ENCODE data around the gene PSMB7.

Gene PSMB7

DNA sequence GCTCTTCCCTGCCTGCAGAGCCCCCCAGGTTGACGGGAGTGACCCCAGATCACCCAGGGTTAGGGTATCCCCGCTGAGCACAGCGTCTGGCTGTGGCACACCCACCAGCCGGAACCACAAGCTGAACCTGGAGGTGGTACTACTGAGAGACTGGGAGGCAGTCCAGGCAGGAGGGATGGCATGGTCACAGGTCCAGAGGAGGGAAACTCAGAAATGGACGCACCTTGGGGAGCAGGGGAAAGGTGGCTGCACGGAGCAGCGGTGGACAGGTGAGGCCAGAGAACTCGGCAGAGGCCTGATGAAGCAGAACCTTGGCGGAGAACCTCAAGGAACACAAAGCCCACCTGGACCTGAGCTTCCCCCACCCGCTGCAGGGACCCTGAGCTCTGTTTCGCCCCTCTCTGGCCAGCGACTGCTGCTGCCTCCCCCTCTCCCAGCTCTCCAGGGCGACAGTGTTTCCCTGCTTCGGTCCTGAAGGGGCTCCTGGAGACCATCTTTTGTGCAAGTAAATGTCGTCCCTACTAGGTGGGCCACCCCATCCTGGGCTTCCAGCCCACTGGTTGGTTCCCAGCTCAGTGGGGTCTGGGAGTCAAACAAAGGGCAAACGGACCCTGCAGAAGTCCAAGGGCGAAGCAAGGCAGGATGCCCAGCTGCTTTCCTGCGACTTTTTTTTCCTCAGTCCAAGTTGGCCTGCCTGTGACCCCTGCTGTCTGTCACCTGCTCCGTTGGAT is 35.9 kb upstream of the PSMB7 start:
- no peaks in the 10 kb centered on the region for H3K79me2 ChIP-seq (ENCODE audit: insufficient read depth, low read length)
- no peaks in the 10 kb centered on the region for H3K9me2 ChIP-seq (ENCODE audit: low read depth, low read length)
- H2AFZ ChIP-seq (ENCODE audit: low read length), result no peak overlapping the region
- H4K20me1 ChIP-seq (ENCODE audit: insufficient read depth, low read length), result no peaks in the 10 kb centered on the region
- H3K9ac ChIP-seq (ENCODE audit: low read length), result no peak overlapping the region
- no peaks in the 10 kb centered on the region for H3K4me1 ChIP-seq (ENCODE audit: insufficient read depth, low read length, severe bottlenecking)
- H3K36me3 ChIP-seq (ENCODE audit: insufficient read depth, low read length), result no peaks in the 10 kb centered on the region
- H3F3A ChIP-seq (ENCODE audit: insufficient read depth, low read length), result no peaks in the 10 kb centered on the region
- no peak overlapping the region for H3K4me3 ChIP-seq (ENCODE audit: low read depth, low read length, poor library complexity, severe bottlenecking)
- TF ChIP-seq, protein P1, sequence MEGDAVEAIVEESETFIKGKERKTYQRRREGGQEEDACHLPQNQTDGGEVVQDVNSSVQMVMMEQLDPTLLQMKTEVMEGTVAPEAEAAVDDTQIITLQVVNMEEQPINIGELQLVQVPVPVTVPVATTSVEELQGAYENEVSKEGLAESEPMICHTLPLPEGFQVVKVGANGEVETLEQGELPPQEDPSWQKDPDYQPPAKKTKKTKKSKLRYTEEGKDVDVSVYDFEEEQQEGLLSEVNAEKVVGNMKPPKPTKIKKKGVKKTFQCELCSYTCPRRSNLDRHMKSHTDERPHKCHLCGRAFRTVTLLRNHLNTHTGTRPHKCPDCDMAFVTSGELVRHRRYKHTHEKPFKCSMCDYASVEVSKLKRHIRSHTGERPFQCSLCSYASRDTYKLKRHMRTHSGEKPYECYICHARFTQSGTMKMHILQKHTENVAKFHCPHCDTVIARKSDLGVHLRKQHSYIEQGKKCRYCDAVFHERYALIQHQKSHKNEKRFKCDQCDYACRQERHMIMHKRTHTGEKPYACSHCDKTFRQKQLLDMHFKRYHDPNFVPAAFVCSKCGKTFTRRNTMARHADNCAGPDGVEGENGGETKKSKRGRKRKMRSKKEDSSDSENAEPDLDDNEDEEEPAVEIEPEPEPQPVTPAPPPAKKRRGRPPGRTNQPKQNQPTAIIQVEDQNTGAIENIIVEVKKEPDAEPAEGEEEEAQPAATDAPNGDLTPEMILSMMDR (IDR thresholded peaks at IDR 0.05; ENCODE audit: low read length), result no peak
- no peak for TF ChIP-seq EZH2 (IDR thresholded peaks at IDR 0.05; ENCODE audit: borderline replicate concordance, low read length)
- H3K27me3 ChIP-seq (ENCODE audit: insufficient read depth, low read length), result no peaks in the 10 kb centered on the region
- H3K27ac ChIP-seq (ENCODE audit: low read depth, low read length, poor library complexity, severe bottlenecking), result no peak overlapping the region
- no peak overlapping the region for H3K4me2 ChIP-seq (ENCODE audit: low read length)
- no peaks in the 10 kb centered on the region for H3K9me3 ChIP-seq (ENCODE audit: low read length)

- Histone ChIP-seq H3K27ac (ENCODE audit: low read depth, low read length, poor library complexity, severe bottlenecking) (no peak within 1 kb of the TSS), H4K20me1 (ENCODE audit: insufficient read depth, low read length) (no peaks in the 10 kb centered on the region), H3K27me3 (ENCODE audit: insufficient read depth, low read length) (no peaks in the 10 kb centered on the region), H3F3A (ENCODE audit: insufficient read depth, low read length) (no peaks in the 10 kb centered on the region), H3K9me3 (ENCODE audit: low read length) (no peaks in the 10 kb centered on the region), H3K79me2 (ENCODE audit: insufficient read depth, low read length) (no peaks in the 10 kb centered on the region), H3K4me3 (ENCODE audit: low read depth, low read length, poor library complexity, severe bottlenecking) (no peak within 1 kb of the TSS), H3K4me1 (ENCODE audit: insufficient read depth, low read length, severe bottlenecking) (no peaks in the 10 kb centered on the region), H2AFZ (ENCODE audit: low read length) (no peak within 1 kb of the TSS), H3K4me2 (ENCODE audit: low read length) (0 out of 2 replicates have a peak within 1 kb of the TSS, but pooled peaks have one; percentile 9), H3K9me2 (ENCODE audit: low read depth, low read length) (no peaks in the 10 kb centered on the region), H3K9ac (ENCODE audit: low read length) (no peak within 1 kb of the TSS), H3K36me3 (ENCODE audit: insufficient read depth, low read length) (no peaks in the 10 kb centered on the region)
- no peak for TF ChIP-seq EZH2 (IDR thresholded peaks at IDR 0.05; ENCODE audit: borderline replicate concordance, low read length)
- TF ChIP-seq, protein P1 (IDR thresholded peaks at IDR 0.05; ENCODE audit: low read length), result no peak
Measured at GRCh38 chr9:124450241-124450924, 35.1 kb upstream of the PSMB7 start, which contains the start of gene ADGRD2. Gene ADGRD2, plus strand, starts transcription at chr9:124450451. Its CDS starts 1,216 bp downstream, at chr9:124451667.

GRCh38 chr9:124449381-124450151 is 34.3 kb upstream of the PSMB7 start:
- no peak for TF ChIP-seq EZH2 (IDR thresholded peaks at IDR 0.05; ENCODE audit: borderline replicate concordance, low read length)
- TF ChIP-seq, protein P1 (IDR thresholded peaks at IDR 0.05; ENCODE audit: low read length), result no peak
- Histone ChIP-seq H3K9ac (ENCODE audit: low read length) (no peak overlapping the region), H3K4me1 (ENCODE audit: insufficient read depth, low read length, severe bottlenecking) (no peaks in the 10 kb centered on the region), H3K36me3 (ENCODE audit: insufficient read depth, low read length) (no peaks in the 10 kb centered on the region), H3K9me3 (ENCODE audit: low read length) (no peaks in the 10 kb centered on the region), H4K20me1 (ENCODE audit: insufficient read depth, low read length) (no peaks in the 10 kb centered on the region), H3K4me3 (ENCODE audit: low read depth, low read length, poor library complexity, severe bottlenecking) (no peak overlapping the region), H3K27ac (ENCODE audit: low read depth, low read length, poor library complexity, severe bottlenecking) (no peak overlapping the region), H3K4me2 (ENCODE audit: low read length) (no peak overlapping the region), H3K79me2 (ENCODE audit: insufficient read depth, low read length) (no peaks in the 10 kb centered on the region), H3K27me3 (ENCODE audit: insufficient read depth, low read length) (no peaks in the 10 kb centered on the region), H3K9me2 (ENCODE audit: low read depth, low read length) (no peaks in the 10 kb centered on the region), H2AFZ (ENCODE audit: low read length) (no peak overlapping the region), H3F3A (ENCODE audit: insufficient read depth, low read length) (no peaks in the 10 kb centered on the region)

Measured in OCI-LY1 (cell line).